K562 (cell line): ENCODE data around the gene B3GNT9. TPM values are rescaled to one million over a fixed set of nuclear protein-coding genes. Genes with fewer than 3 reads are reported as not detected.

ENCODE experiments used
- BDP1 ChIP-seq: IDR thresholded peaks from 3 replicates; pipeline ENCODE4 v1.6.1; 2011; ENCODE audit not compliant: insufficient read length, insufficient read depth
- CBX5 ChIP-seq: IDR thresholded peaks from 2 replicates; pipeline ENCODE4 v1.6.1; 2014; ENCODE audit warnings: low read depth, borderline replicate concordance
- DPF2 ChIP-seq: fragments of 450-650 bp; IDR thresholded peaks from 2 replicates; pipeline ENCODE4 v1.6.1; 2016
- ETV1 ChIP-seq: fragments of 450-650 bp; conservative IDR thresholded peaks from 2 replicates; pipeline ENCODE4 v1.6.1; 2016; ENCODE audit warnings: missing genetic modification characterization, control low read depth, low read depth, missing compliant biosample characterization
- ETV5 ChIP-seq: sonication (generic); formaldehyde crosslinking; IDR thresholded peaks from 2 replicates; pipeline ENCODE4 v1.4.0; 2020; ENCODE audit warnings: low read depth, mild to moderate bottlenecking, missing genetic modification reagents
- FOS ChIP-seq: IDR thresholded peaks from 3 replicates; pipeline ENCODE4 v1.6.1; 2011; ENCODE audit not compliant: insufficient read length; ENCODE audit errors: extremely low read depth
- FOXA3 ChIP-seq, 2 experiments: fragments of 450-650 bp in 1 of 2; sonication (generic) in 1 of 2; formaldehyde crosslinking; IDR thresholded peaks in 1 of 2; conservative IDR thresholded peaks in 1 of 2; 2 replicates each; pipeline versions ENCODE4 v1.4.0 to v1.8.0; 2020 to 2022; ENCODE audit warnings: mild to moderate bottlenecking in 2 of 2, missing genetic modification reagents in 1 of 2
- KAT7 ChIP-seq: sonication (generic); formaldehyde crosslinking; IDR thresholded peaks from 2 replicates; pipeline ENCODE4 v1.8.0; 2022; ENCODE audit warnings: missing genetic modification reagents, mild to moderate bottlenecking, borderline replicate concordance
- NONO ChIP-seq, 2 experiments: fragments of 200-400 bp in 1 of 2; fragments of 450-650 bp in 1 of 2; formaldehyde crosslinking in 1 of 2; IDR thresholded peaks; 2 replicates each; pipeline ENCODE4 v1.6.1; 2017; ENCODE audit warnings: low read depth in 2 of 2, mild to moderate bottlenecking in 2 of 2, moderate library complexity in 2 of 2, low read length in 1 of 2
- REST ChIP-seq, 2 experiments: fragments of 450-650 bp; formaldehyde crosslinking in 1 of 2; IDR thresholded peaks; 2 replicates each; pipeline versions ENCODE4 v1.4.0 to v1.6.1; 2014 to 2020; ENCODE audit warnings: mild to moderate bottlenecking in 2 of 2, borderline replicate concordance in 1 of 2, low read depth in 1 of 2
- SAFB2 ChIP-seq: fragments of 200-400 bp; formaldehyde crosslinking; IDR thresholded peaks from 2 replicates; pipeline ENCODE4 v1.6.1; 2018; ENCODE audit warnings: borderline replicate concordance, low read length, low read depth, moderate library complexity; ENCODE audit not compliant: severe bottlenecking
- SPI1 ChIP-seq: IDR thresholded peaks from 2 replicates; pipeline ENCODE4 v1.6.1; 2011; ENCODE audit warnings: low read depth, low read length, control low read depth, borderline replicate concordance
- TCF3 ChIP-seq: sonication (generic); formaldehyde crosslinking; IDR thresholded peaks from 2 replicates; pipeline ENCODE4 v1.4.0; 2020; ENCODE audit warnings: mild to moderate bottlenecking, missing genetic modification reagents
- ZNF324 ChIP-seq: fragments of 250-450 bp; sonication (Bioruptor Pico); IDR thresholded peaks from 2 replicates; pipeline ENCODE4 v1.4.0; 2020; ENCODE audit warnings: mild to moderate bottlenecking
- ZNF436 ChIP-seq: fragments of 250-450, 450-650 bp; sonication (Bioruptor Pico); formaldehyde crosslinking; IDR thresholded peaks from 2 replicates; pipeline ENCODE4 v1.7.0; 2020; ENCODE audit warnings: mild to moderate bottlenecking
- ZNF507 ChIP-seq: conservative IDR thresholded peaks from 2 replicates; pipeline ENCODE4 v1.6.1; 2017; ENCODE audit warnings: missing genetic modification characterization, missing compliant biosample characterization
- ZNF764 ChIP-seq: fragments of 250-450 bp; sonication (Bioruptor Pico); IDR thresholded peaks from 2 replicates; pipeline ENCODE4 v1.4.0; 2020; ENCODE audit warnings: low read depth, mild to moderate bottlenecking, moderate library complexity
- polyA plus RNA-seq, 8 experiments: library from polyadenylated mRNA; depleted of rRNA in 4 of 8; stranded (reverse) in 5 of 8; unstranded in 3 of 8; fragments of >200 nt; fragmentation: Nextera tagmentation in 2 of 8; fragmentation: Illumina TruSeq in 1 of 8; extraction: Ambion mirVana in 2 of 8; extraction: Trizol in 1 of 8; gene quantifications; 2 replicates each; pipeline versions ENCODE4 v1.2.1 to v1.2.3, GENCODE V29; 2011 to 2014; ENCODE audit warnings: inconsistent platforms in 1 of 8, missing spikeins in 1 of 8
- total RNA-seq, 7 experiments: library from RNA; depleted of rRNA in 6 of 7; stranded (reverse); fragments of >200 nt in 6 of 7; fragmentation: Illumina TruSeq in 2 of 7; extraction: Trizol in 2 of 7; gene quantifications; 2 replicates each; pipeline versions ENCODE4 v1.2.1 to v1.2.3, GENCODE V29; 2011 to 2021; ENCODE audit warnings: low replicate concordance in 1 of 7

B3GNT9 gene
- total and polyA plus RNA-seq, 9 of the 15 experiments (the other 6 are each of a cell fraction or from before 2014, with no cell fraction given): 0.01 to 1.8 (median 1.1) TPM; not detected in 1

DNA sequence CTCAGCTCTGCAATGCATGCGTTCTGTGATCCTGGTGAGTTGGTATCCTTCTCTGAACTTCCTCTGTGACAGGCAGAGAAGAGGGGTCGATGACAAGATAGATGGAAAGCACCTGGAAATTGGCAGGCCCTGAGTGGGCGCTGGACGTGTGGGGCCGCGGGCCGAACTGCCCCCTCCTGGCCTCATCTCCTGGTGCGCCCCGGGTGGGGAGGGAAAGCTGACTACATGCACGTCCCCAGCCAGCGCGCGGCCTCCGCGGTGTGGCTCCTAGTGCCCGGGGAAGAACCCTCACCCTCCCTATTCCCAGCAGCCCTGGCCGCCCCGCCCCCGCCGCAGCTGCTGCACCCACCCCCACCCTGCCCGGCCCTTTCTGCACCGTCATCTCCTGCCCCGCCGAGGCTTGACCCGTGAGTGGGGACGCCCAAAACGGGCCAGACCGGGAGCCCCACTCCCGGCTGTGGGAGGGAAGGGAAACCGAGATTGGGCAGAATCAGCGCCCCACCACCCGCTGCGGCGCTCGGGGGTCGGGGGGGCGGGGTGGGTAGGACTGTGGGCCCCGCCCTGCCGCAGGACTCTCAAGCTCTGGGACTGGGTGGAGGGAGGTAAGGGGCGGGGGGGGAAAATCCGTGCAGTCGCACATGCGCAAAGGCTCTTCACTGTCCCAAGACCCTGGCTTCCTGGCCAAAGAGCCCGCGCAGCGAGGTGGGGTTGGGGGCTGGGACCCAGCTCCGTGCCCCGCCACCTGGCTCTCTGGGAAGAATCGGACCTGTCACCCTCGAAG lies 19.6 kb upstream of the B3GNT9 start, which contains the start of gene NOL3 (continued):
- TF ChIP-seq ZNF507 (tag): no peak
- no peak for TF ChIP-seq FOXA3 (CRISPR knock-in tag; conservative IDR thresholded peaks at IDR 0.05 in 1 of 2, IDR thresholded peaks at IDR 0.05 in 1 of 2)
- TF ChIP-seq NONO (IDR thresholded peaks at IDR 0.05; ENCODE audit: low read depth in 2 of 2, low read length in 1 of 2): no peak
- 0 out of 2 replicates have a peak, but pooled peaks have one; percentile 8 for TF ChIP-seq ETV5 (CRISPR knock-in tag)
- 0 out of 2 replicates have a peak, but pooled peaks have one; percentile 2 for TF ChIP-seq ETV1 (tag)
- no peak for TF ChIP-seq FOS
- TF ChIP-seq SAFB2: no peak
- TF ChIP-seq ZNF324 (CRISPR knock-in tag): no peak
- no peak for TF ChIP-seq SPI1
- TF ChIP-seq ZNF764 (CRISPR knock-in tag): peak; percentile 48; the same call in 1 of the 2 replicates
- TF ChIP-seq CBX5: 0 out of 2 replicates have a peak, but pooled peaks have one; percentile 24
- no peak for TF ChIP-seq TCF3
- no peak for TF ChIP-seq BDP1
- TF ChIP-seq ZNF436: no peak
- TF ChIP-seq REST (IDR thresholded peaks at IDR 0.05; ENCODE audit: borderline replicate concordance): no peak; the same call in 1 of the 2 replicates
- TF ChIP-seq REST (CRISPR knock-in tag; IDR thresholded peaks at IDR 0.05; ENCODE audit: low read depth): no peak
- no peak for TF ChIP-seq DPF2
- TF ChIP-seq KAT7 (CRISPR knock-in tag): no peak
